ENCODE data around the gene CSRNP3. TPM values are rescaled to one million over a fixed set of nuclear protein-coding genes. Genes with fewer than 3 reads are reported as not detected.

The CSRNP3 gene
- total RNA-seq, 1 donor from 2014 or later = not detected

GRCh38 chr2:165513479-165513878 is 44.0 kb downstream of the CSRNP3 start:
- H3K4me3 Mint-ChIP-seq = no peak overlapping the region
- H3K27ac Mint-ChIP-seq = no peak overlapping the region
- H3K9me3 Mint-ChIP-seq = no peaks in the 10 kb centered on the region
- H3K27me3 Mint-ChIP-seq = peaks cover 2% of the 10 kb centered on the region
- H3K4me1 Mint-ChIP-seq = no peaks in the 10 kb centered on the region
- no peaks in the 10 kb centered on the region for H3K36me3 Mint-ChIP-seq (ENCODE audit: low read depth)
- CTCF ChIA-PET = no interaction called here
- POLR2A ChIA-PET = no interaction called here
- ATAC-seq (ENCODE audit: low read depth) = no peak
- intact Hi-C loops (cut with micrococcal nuclease) = no loop called here
- no peak for TF ChIP-seq CTCF (IDR thresholded peaks at IDR 0.05)
- no peak for DNase-seq

GRCh38 chr2:165518611-165519010 is 49.1 kb downstream of the CSRNP3 start:
- no peaks in the 10 kb centered on the region for H3K9me3 Mint-ChIP-seq
- ATAC-seq (ENCODE audit: low read depth) (no peak), DNase-seq (no peak)
- no peaks in the 10 kb centered on the region for H3K4me1 Mint-ChIP-seq
- H3K27ac Mint-ChIP-seq = no peak overlapping the region
- H3K27me3 Mint-ChIP-seq = peaks cover 2% of the 10 kb centered on the region
- no peaks in the 10 kb centered on the region for H3K36me3 Mint-ChIP-seq (ENCODE audit: low read depth)
- ChIA-PET POLR2A (no interaction called here), CTCF (no interaction called here)
- intact Hi-C loops (cut with micrococcal nuclease) = no loop called here
- TF ChIP-seq CTCF (IDR thresholded peaks at IDR 0.05) = no peak
- H3K4me3 Mint-ChIP-seq = no peak overlapping the region

- POLR2A ChIA-PET = no interaction called here
- no peaks in the 10 kb centered on the region for H3K4me1 Mint-ChIP-seq
Observed at GRCh38 chr2:165522719-165523118, 53.2 kb downstream of the CSRNP3 start.

GRCh38 chr2:165524720-165525119 is 55.2 kb downstream of the CSRNP3 start:
- H3K4me1 Mint-ChIP-seq = peaks cover 4% of the 10 kb centered on the region
- peaks cover 6% of the 10 kb centered on the region for H3K27me3 Mint-ChIP-seq
- no peaks in the 10 kb centered on the region for H3K9me3 Mint-ChIP-seq
- TF ChIP-seq CTCF (IDR thresholded peaks at IDR 0.05) = no peak
- no peak overlapping the region for H3K4me3 Mint-ChIP-seq
- DNase-seq (no peak), ATAC-seq (ENCODE audit: low read depth) (no peak)
- ChIA-PET CTCF (no interaction called here), POLR2A (no interaction called here)
- no peak overlapping the region for H3K27ac Mint-ChIP-seq
- intact Hi-C loops (cut with micrococcal nuclease) = no loop called here
- no peaks in the 10 kb centered on the region for H3K36me3 Mint-ChIP-seq (ENCODE audit: low read depth)

More at GRCh38 chr2:165522719-165523118, 53.2 kb downstream of the CSRNP3 start:
- TF ChIP-seq CTCF (IDR thresholded peaks at IDR 0.05) = no peak
- DNase-seq (no peak), ATAC-seq (ENCODE audit: low read depth) (no peak)
- H3K27ac Mint-ChIP-seq = no peak overlapping the region
- H3K9me3 Mint-ChIP-seq = no peaks in the 10 kb centered on the region
- no peaks in the 10 kb centered on the region for H3K36me3 Mint-ChIP-seq (ENCODE audit: low read depth)
- intact Hi-C loops (cut with micrococcal nuclease) = no loop called here
- no peak overlapping the region for H3K4me3 Mint-ChIP-seq
- no peaks in the 10 kb centered on the region for H3K27me3 Mint-ChIP-seq
- CTCF ChIA-PET = no interaction called here

GRCh38 chr2:165528691-165529090 is 59.2 kb downstream of the CSRNP3 start:
- DNase-seq (no peak), ATAC-seq (ENCODE audit: low read depth) (no peak)
- Mint-ChIP-seq H3K4me3 (no peak overlapping the region), H3K36me3 (ENCODE audit: low read depth) (no peaks in the 10 kb centered on the region), H3K27me3 (peaks cover 6% of the 10 kb centered on the region), H3K4me1 (peaks cover 4% of the 10 kb centered on the region), H3K27ac (no peak overlapping the region), H3K9me3 (peaks cover 2% of the 10 kb centered on the region)
- TF ChIP-seq CTCF (IDR thresholded peaks at IDR 0.05) = no peak
- ChIA-PET CTCF (no interaction called here), POLR2A (no interaction called here)
- intact Hi-C loops (cut with micrococcal nuclease) = no loop called here

All from activated B cell treated with CpG ODN at 0.5 μM for 24 hours (primary cell).